ENCODE data around the gene RABL6.

GRCh38 chr9:136839229-136840139 lies 31.7 kb downstream of the RABL6 start:
- TF ChIP-seq, protein P1, sequence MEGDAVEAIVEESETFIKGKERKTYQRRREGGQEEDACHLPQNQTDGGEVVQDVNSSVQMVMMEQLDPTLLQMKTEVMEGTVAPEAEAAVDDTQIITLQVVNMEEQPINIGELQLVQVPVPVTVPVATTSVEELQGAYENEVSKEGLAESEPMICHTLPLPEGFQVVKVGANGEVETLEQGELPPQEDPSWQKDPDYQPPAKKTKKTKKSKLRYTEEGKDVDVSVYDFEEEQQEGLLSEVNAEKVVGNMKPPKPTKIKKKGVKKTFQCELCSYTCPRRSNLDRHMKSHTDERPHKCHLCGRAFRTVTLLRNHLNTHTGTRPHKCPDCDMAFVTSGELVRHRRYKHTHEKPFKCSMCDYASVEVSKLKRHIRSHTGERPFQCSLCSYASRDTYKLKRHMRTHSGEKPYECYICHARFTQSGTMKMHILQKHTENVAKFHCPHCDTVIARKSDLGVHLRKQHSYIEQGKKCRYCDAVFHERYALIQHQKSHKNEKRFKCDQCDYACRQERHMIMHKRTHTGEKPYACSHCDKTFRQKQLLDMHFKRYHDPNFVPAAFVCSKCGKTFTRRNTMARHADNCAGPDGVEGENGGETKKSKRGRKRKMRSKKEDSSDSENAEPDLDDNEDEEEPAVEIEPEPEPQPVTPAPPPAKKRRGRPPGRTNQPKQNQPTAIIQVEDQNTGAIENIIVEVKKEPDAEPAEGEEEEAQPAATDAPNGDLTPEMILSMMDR (conservative IDR thresholded peaks at IDR 0.05; ENCODE audit: low read depth, low read length) = no peak
- no peak for TF ChIP-seq POLR2A (IDR thresholded peaks at IDR 0.05; ENCODE audit: low read depth, low read length)
- TF ChIP-seq RAD21 (IDR thresholded peaks at IDR 0.05; ENCODE audit: low read length) = no peak
- no peak for TF ChIP-seq RCOR1 (IDR thresholded peaks at IDR 0.05; ENCODE audit: insufficient replicate concordance, low read length)
- no peak for TF ChIP-seq RFX5 (IDR thresholded peaks at IDR 0.05; ENCODE audit: low read depth, low read length)
- no peak for TF ChIP-seq CHD1 (IDR thresholded peaks at IDR 0.05; ENCODE audit: low read depth, low read length)

Data from IMR-90 (cell line).